Effector memory CD8-positive, alpha-beta T cell (primary cell): Measurements from ENCODE around the gene ARHGAP31.
"Not testable (repeated sequence)": the region's sequence is repeated elsewhere in the genome, so short reads cannot be mapped to it uniquely, and the experiment has no call there.

Experiments used
- ATAC-seq: fragments of 150-1000 bp; cut with Tn5 transposase; replicated peaks from 2 replicates; pipeline ENCODE4 v1.10.0; 2021; ENCODE audit warnings: mild to moderate bottlenecking, moderate library complexity
- DNase-seq, 3 experiments: peaks; one replicate each; pipeline ENCODE4 v3.0.0; 2021
- H3K27ac Mint-ChIP-seq, 2 donors: one replicate each; pipeline ENCODE4 v1.8.0; 2022; ENCODE audit warnings: mild to moderate bottlenecking in 2 of 2, mixed read lengths in 2 of 2, moderate library complexity in 2 of 2
- H3K27me3 Mint-ChIP-seq, 2 donors: one replicate each; pipeline ENCODE4 v1.8.0; 2022; ENCODE audit warnings: mixed read lengths in 2 of 2
- H3K36me3 Mint-ChIP-seq: one replicate; pipeline ENCODE4 v1.8.0; 2022; ENCODE audit warnings: mild to moderate bottlenecking, moderate library complexity, mixed read lengths; ENCODE audit not compliant: insufficient read depth
- H3K4me1 Mint-ChIP-seq, 2 donors: one replicate each; pipeline ENCODE4 v1.8.0; 2022; ENCODE audit warnings: low read depth in 2 of 2, mixed read lengths in 2 of 2
- H3K4me3 Mint-ChIP-seq, 2 donors: one replicate each; pipeline ENCODE4 v1.8.0; 2022; ENCODE audit warnings: mild to moderate bottlenecking in 2 of 2, mixed read lengths in 2 of 2, moderate library complexity in 2 of 2
- H3K9me3 Mint-ChIP-seq, 2 donors: one replicate each; pipeline ENCODE4 v1.8.0; 2022; ENCODE audit warnings: mixed read lengths in 2 of 2

Gene ARHGAP31

DNA sequence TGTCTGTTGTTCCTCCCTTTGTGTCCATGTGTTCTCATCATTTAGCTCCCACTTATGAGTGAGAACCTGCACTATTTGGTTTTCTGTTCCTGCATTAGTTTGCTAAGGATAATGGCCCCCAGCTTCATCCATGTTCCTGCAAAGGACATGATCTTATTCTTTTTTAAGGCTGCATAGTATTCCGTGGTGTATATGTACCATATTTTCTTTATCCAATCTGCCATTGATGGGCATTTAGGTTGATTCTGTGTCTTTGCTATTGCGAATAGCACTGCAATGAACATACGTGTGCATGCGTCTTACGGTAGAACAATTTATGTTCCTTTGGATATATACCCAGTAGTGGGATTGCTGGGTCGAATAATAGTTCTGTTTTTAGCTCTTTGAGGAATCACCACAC is 77.6 kb downstream of the ARHGAP31 start:
- DNase-seq, H3K36me3 Mint-ChIP-seq, H3K4me3 Mint-ChIP-seq, H3K27ac Mint-ChIP-seq, H3K27me3 Mint-ChIP-seq, H3K9me3 Mint-ChIP-seq, ATAC-seq, H3K4me1 Mint-ChIP-seq: not testable (repeated sequence)

DNA sequence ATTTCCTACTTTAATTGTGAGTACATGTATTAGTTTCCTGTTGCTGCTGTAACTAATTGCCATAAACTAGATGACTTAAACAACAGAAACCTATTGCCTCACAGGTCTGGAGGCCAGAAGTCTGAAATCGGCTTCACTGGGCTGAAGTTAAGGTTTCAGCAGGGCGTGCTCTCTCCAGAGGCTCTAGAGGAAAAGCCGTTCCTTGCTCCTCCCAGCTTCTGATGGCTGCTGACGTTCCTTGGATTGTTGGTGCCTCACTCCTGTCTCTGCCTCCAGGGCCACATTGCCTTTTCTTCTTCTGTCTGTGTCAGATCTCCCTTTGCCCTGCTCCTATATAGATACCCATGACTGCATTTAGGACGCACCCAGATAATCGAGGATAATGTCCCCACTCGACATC is 80.9 kb downstream of the ARHGAP31 start:
- ATAC-seq (no peak), DNase-seq (no peak)
- no peaks in the 10 kb centered on the region for H3K36me3 Mint-ChIP-seq
- no peak overlapping the region for H3K4me3 Mint-ChIP-seq
- H3K27me3 Mint-ChIP-seq = no peaks in the 10 kb centered on the region
- H3K27ac Mint-ChIP-seq = no peak overlapping the region
- H3K4me1 Mint-ChIP-seq = no peaks in the 10 kb centered on the region
- no peaks in the 10 kb centered on the region for H3K9me3 Mint-ChIP-seq

DNA sequence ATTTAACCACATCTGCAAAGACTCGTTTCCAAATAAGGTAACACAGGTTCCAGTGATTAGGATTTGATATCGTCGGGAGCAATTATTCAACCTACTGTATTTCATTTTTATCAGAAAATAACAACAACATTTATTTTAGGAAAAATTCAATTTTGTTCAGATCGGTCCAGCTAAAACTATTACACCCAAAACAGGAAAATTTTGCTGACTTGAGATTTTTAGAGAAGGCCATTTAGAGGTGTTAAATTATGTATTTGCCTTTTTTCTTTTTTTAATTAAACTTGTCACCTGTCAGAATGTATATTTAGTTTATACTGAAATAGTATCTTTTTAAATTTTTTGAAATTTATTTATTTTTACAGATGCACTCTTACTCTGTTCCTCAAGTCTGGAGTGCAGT is 81.3 kb downstream of the ARHGAP31 start:
- H3K4me3 Mint-ChIP-seq = no peak overlapping the region
- no peaks in the 10 kb centered on the region for H3K36me3 Mint-ChIP-seq
- H3K9me3 Mint-ChIP-seq = no peaks in the 10 kb centered on the region
- ATAC-seq = no peak
- no peak overlapping the region for H3K27ac Mint-ChIP-seq
- H3K27me3 Mint-ChIP-seq = no peaks in the 10 kb centered on the region
- no peaks in the 10 kb centered on the region for H3K4me1 Mint-ChIP-seq
- no peak for DNase-seq

DNA sequence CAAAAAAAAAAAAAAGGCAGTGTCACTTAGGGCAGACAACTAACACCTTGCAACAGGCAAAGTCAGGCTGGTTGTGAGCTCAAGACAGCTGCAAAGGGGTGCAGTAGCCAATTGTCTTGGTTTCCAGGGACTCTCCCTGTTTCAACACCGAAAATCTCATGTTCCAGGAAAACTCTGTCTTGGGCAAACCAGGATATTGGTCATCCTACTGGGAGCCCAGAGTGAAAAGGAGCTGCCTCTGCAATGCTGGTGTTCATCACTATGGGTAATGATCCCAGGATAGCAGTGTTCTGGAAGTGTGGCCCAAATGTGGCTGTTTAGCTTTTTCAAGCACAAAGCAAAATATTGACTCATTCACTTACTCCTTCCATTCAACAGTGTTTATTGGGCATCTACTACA is 82.6 kb downstream of the ARHGAP31 start:
- H3K4me1 Mint-ChIP-seq = no peaks in the 10 kb centered on the region
- H3K36me3 Mint-ChIP-seq = no peaks in the 10 kb centered on the region
- no peak overlapping the region for H3K27ac Mint-ChIP-seq
- no peak overlapping the region for H3K4me3 Mint-ChIP-seq
- no peak for ATAC-seq
- H3K27me3 Mint-ChIP-seq = no peaks in the 10 kb centered on the region
- no peak for DNase-seq
- no peaks in the 10 kb centered on the region for H3K9me3 Mint-ChIP-seq

DNA sequence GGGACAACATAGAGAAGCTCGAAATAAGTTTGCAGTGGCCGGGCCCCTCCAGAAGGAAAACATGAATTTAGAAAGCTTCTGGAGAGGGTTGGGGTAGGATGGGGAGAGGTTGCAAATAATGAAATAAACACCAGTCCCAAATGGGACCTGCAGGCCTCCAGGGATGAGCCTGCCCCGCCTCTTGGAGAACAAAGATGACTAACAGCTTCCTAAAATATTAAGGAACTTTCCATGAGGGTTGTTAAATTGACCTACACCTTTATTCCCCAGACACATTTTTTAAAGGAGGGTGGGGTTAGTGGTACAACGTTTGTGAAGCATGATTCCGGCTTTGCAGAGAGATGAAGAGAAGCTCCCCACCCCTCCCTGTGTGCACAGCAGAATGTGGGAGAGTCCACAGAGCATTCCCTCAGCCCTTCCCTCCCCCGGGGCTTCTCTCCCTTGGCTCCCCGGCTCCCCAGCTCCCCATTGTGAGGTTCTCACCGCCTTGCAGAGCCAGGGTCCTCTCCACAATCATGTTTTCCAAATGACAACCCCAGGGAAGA is 84.1 kb downstream of the ARHGAP31 start:
- Mint-ChIP-seq H3K27ac (no peak overlapping the region), H3K9me3 (no peaks in the 10 kb centered on the region), H3K36me3 (no peaks in the 10 kb centered on the region), H3K27me3 (no peaks in the 10 kb centered on the region), H3K4me3 (no peak overlapping the region), H3K4me1 (no peaks in the 10 kb centered on the region)
- ATAC-seq (no peak), DNase-seq (no peak)

DNA sequence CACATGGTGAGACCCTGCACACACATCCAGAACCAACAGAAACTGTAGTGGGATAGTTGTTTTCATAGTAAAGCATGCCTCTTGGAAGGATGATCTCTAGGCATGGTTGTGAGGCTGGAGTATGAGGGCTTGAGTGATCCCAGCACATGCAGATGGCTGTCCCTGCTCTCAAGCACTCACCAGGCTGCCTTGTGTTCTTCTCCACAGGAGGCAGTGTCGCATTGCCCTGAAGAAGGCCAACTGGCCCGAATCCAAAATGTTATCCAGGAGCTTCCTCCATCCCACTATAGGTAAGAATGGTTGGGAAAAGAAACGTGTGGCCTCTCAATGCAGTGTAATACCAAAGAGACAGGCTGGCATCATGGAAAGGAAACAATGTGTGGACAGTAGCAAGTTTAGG is 86.5 kb downstream of the ARHGAP31 start:
- Mint-ChIP-seq H3K4me3 (no peak overlapping the region), H3K4me1 (no peaks in the 10 kb centered on the region), H3K9me3 (no peaks in the 10 kb centered on the region), H3K27me3 (no peaks in the 10 kb centered on the region), H3K27ac (no peak overlapping the region), H3K36me3 (peaks cover 4% of the 10 kb centered on the region)
- DNase-seq (no peak), ATAC-seq (no peak)

DNA sequence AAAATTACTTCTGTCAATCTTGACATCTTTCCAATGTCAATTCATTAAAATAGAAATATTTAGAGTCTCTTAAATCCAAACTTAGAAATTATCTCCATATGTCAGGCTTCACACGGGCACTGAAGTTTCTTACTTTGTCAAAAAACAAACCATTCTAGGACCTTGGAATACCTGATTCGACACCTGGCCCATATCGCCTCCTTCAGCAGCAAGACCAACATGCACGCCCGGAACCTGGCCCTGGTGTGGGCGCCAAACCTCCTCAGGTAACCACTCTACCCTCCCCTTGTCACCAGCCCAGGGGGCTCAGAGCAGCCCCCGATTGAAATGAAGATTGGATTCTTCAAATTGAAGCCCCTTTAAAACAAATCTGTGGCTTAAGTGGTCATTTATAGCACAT is 88.0 kb downstream of the ARHGAP31 start:
- H3K4me1 Mint-ChIP-seq = no peaks in the 10 kb centered on the region
- no peaks in the 10 kb centered on the region for H3K9me3 Mint-ChIP-seq
- H3K4me3 Mint-ChIP-seq = no peak overlapping the region
- peaks cover 4% of the 10 kb centered on the region for H3K36me3 Mint-ChIP-seq
- ATAC-seq (no peak), DNase-seq (no peak)
- H3K27me3 Mint-ChIP-seq = no peaks in the 10 kb centered on the region
- H3K27ac Mint-ChIP-seq = peak overlapping the region in 1 of 2 donors; percentile 6

DNA sequence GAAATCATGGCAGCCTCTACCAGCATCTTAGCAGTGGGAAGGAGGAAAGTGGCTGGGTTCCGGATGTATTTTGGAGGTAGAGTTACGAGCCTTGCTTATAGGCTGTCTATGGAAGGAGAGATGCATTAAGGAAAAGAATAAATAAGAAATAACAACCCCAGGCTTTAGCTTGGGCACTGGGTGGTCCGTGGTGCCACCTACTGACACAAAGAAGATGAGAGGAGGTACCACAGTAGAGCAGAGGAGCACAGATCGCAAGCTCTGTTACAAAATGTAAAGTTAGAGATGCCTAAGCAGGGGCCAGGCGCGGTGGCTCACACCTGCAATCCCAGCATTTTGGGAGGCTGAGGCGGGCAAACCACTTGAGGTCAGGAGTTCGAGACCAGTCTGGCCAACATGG is 94.4 kb downstream of the ARHGAP31 start:
- H3K4me1 Mint-ChIP-seq = no peaks in the 10 kb centered on the region
- no peaks in the 10 kb centered on the region for H3K27me3 Mint-ChIP-seq
- H3K36me3 Mint-ChIP-seq = peaks cover 9% of the 10 kb centered on the region

DNA sequence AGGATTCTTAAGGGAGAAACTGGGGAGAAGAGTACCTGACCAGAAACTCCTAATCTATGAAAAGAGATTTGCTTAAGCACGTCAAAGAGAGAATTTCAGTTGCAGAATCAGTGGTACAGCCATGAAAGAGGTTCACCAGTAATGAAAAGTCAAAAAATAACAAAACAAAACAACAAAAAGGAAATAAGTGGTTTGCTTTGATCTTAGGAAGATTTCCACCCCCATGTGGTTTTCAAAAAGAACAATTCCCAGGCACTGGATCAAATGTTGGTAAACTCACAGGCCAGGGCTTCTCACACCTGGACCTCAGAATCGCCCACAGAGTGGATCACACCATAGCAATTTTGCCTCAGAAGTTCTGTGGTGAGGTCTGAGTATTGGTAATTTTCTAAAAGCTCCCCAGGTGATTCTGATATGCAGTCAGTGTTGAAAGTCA is 101.8 kb downstream of the ARHGAP31 start:
- no peaks in the 10 kb centered on the region for H3K9me3 Mint-ChIP-seq
- no peaks in the 10 kb centered on the region for H3K27me3 Mint-ChIP-seq
- peaks cover 5 to 8% of the 10 kb centered on the region in 2 donors for H3K4me1 Mint-ChIP-seq
- H3K36me3 Mint-ChIP-seq = peaks cover 9% of the 10 kb centered on the region
- H3K27ac Mint-ChIP-seq = peak overlapping the region in 1 of 2 donors; percentile 39
- ATAC-seq (no peak), DNase-seq (no peak)
- no peak overlapping the region for H3K4me3 Mint-ChIP-seq

More for the DNA sequence above, 94.4 kb downstream of the ARHGAP31 start:
- H3K9me3 Mint-ChIP-seq = no peaks in the 10 kb centered on the region
- H3K27ac Mint-ChIP-seq = no peak overlapping the region
- peak; percentile 40 for ATAC-seq
- peak in 1 of 3 experiments; percentile 5 for DNase-seq
- no peak overlapping the region for H3K4me3 Mint-ChIP-seq

DNA sequence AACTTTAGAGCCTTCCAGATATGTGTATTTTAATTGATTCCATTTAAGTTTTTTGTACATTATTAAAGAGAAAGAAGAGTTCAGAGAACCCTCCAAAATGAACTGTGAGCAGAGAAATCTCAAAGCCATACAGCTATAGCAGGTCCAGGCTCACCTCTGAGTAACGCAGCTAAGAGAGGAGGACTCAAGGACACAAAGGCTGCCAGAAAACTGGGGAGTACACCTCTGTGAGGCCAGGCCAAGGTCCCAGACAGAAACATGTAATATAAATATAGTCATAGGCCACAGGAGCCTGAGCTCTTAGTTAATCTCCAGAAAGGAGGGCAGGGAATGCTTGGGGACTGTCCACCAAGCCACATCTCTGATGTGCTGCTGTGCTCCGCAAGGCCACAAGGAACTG is 102.7 kb downstream of the ARHGAP31 start:
- no peaks in the 10 kb centered on the region for H3K27me3 Mint-ChIP-seq
- peaks cover 11% of the 10 kb centered on the region for H3K36me3 Mint-ChIP-seq
- H3K9me3 Mint-ChIP-seq = no peaks in the 10 kb centered on the region
- ATAC-seq = no peak
- H3K27ac Mint-ChIP-seq = no peak overlapping the region
- DNase-seq = no peak
- H3K4me1 Mint-ChIP-seq = peaks cover 5 to 8% of the 10 kb centered on the region in 2 donors
- no peak overlapping the region for H3K4me3 Mint-ChIP-seq

DNA sequence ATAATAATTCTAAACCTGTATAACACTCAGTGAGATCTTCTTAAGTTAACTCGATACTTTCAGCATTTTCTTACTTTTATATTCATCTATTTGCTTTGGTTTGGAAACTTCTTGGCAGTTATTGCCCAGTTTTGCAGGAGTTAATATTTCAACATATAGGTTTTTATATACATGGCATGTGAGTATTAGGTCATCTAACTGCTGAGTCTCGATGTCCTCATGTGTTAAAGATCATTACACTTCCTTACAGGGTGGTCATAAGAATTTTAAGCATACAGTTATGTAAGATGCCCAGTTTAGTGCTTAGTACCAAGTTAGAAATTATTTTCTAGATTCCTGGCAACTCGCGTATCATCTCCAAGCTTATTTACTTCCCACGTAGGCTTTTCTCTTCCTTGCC is 106.3 kb downstream of the ARHGAP31 start:
- Mint-ChIP-seq H3K36me3 (peaks cover 5% of the 10 kb centered on the region), H3K27me3 (no peaks in the 10 kb centered on the region), H3K27ac (peak overlapping the region in 1 of 2 donors; percentile 64), H3K4me3 (no peak overlapping the region), H3K9me3 (no peaks in the 10 kb centered on the region), H3K4me1 (peaks cover 4 to 7% of the 10 kb centered on the region in 2 donors)
- DNase-seq (no peak), ATAC-seq (no peak)

DNA sequence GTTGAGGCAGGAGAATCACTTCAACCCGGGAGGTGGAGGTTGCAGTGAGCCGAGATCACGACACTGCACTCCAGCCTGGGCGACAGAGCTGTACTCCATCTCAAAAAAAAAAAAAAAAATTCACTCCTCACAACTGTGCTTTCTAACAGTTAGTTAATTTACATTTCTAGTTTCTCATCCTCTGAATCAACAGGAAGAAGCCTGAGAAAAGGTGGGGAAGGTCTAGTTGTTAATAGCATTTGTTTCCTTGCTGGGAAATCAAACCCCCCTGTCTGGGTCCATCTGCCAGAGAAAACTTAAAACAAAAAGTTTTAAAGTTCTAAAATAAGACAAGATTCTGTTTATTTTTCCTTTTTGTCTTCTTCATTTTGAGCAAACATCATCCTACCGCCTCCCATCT is 106.9 kb downstream of the ARHGAP31 start:
- H3K4me3 Mint-ChIP-seq = no peak overlapping the region
- peak overlapping the region in 1 of 2 donors; percentile 64 for H3K27ac Mint-ChIP-seq
- no peaks in the 10 kb centered on the region for H3K27me3 Mint-ChIP-seq
- H3K9me3 Mint-ChIP-seq = no peaks in the 10 kb centered on the region
- H3K36me3 Mint-ChIP-seq = peaks cover 5% of the 10 kb centered on the region
- DNase-seq (no peak), ATAC-seq (no peak)
- H3K4me1 Mint-ChIP-seq = peaks cover 0 to under 1% of the 10 kb centered on the region in 2 donors

DNA sequence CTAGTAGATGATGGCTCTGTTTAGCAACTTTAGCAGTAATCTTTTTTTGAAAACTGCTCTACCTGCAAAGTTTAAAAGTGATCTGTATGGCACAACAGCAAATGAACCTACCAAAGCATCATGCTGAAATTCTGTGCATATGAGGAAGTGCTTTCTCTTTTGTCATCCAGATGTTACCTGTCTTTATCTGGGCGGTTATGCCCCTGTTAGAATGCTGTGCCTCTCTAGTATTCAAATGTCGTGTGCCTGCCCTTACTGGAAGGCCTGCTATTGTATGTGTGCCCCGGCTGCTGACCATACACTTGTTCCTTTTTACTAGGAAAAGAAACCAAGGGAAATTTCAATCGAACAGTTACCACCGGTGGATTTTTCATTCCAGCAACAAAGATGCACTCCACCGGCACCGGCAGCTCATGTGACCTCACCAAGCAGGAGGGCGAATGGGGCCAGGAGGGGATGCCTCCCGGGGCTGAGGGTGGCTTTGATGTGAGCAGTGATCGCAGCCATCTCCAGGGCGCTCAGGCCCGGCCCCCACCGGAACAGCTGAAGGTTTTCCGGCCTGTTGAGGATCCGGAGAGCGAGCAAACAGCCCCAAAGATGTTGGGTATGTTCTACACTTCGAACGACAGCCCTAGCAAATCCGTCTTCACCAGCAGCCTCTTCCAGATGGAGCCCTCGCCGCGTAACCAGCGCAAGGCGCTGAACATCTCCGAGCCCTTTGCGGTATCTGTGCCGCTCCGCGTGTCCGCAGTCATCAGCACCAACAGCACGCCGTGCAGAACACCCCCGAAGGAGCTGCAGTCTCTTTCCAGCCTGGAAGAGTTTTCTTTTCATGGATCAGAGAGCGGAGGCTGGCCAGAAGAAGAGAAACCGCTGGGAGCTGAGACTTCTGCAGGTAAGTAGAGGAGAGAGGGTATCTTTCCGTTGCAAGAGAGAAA is 107.6 kb downstream of the ARHGAP31 start:
- no peak for DNase-seq
- Mint-ChIP-seq H3K27me3 (no peaks in the 10 kb centered on the region), H3K27ac (no peak overlapping the region), H3K4me3 (no peak overlapping the region), H3K4me1 (no peaks in the 10 kb centered on the region), H3K9me3 (no peaks in the 10 kb centered on the region), H3K36me3 (peaks cover 5% of the 10 kb centered on the region)
- ATAC-seq = no peak

DNA sequence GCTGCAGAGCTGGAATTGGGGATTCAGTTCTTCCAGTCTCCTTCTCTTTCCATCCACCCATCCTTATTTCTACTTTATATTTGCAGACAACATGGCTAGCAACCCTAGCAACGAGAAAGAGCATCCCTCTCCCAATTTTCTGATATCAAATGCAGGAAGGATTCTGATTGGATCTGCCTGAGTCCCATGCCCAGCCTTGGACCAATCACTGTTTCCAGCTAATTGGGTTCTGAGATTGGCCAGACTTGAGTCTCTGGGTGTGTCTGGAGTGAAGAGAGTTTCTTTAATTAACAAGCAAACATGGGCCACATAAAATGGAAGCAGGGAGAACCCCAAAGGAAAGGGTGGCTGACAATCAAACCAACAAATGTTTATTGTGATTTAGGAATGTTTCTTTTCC is 108.6 kb downstream of the ARHGAP31 start:
- Mint-ChIP-seq H3K4me1 (no peaks in the 10 kb centered on the region), H3K27me3 (no peaks in the 10 kb centered on the region), H3K9me3 (no peaks in the 10 kb centered on the region), H3K4me3 (no peak overlapping the region), H3K27ac (no peak overlapping the region), H3K36me3 (peaks cover 5% of the 10 kb centered on the region)
- ATAC-seq (no peak), DNase-seq (no peak)
